IMR-90 (cell line): ENCODE measurements around the gene RTF1. TPM values are rescaled to one million over a fixed set of nuclear protein-coding genes. Genes with fewer than 3 reads are reported as not detected.

ENCODE experiments used
- ATAC-seq: fragments of 200-7000 bp; cut with Tn5 transposase; 2 replicates; pipeline ENCODE4 v1.9.1; 2020; ENCODE audit warnings: low read depth, mild to moderate bottlenecking, moderate library complexity
- BruUV-seq: library from RNA; stranded (reverse); fragments of 400-500 nt; replicated peaks from 2 replicates; lab custom pipeline; 2021; lab: Mats Ljungman, UMichigan
- CTCF ChIA-PET: fragments of 300-600 bp; formaldehyde crosslinking; extraction: SDS; loops from one replicate; lab custom pipeline; 2021; ENCODE audit warnings: antibody characterized with exemption; lab: Yijun Ruan, JAX
- POLR2A ChIA-PET: fragments of 300-600 bp; sonication (Branson Sonifier 250); formaldehyde crosslinking; loops from one replicate; lab custom pipeline; 2022; ENCODE audit warnings: antibody characterized with exemption; ENCODE audit not compliant: unreplicated experiment; lab: Charles Lee
- DNase-seq: peaks from one replicate; pipeline ENCODE4 v3.0.0; 2013
- H2AFZ ChIP-seq: replicated peaks from 2 replicates; pipeline ENCODE3; 2013; ENCODE audit warnings: low read length, mild to moderate bottlenecking; ENCODE audit not compliant: poor library complexity
- H2AK5ac ChIP-seq: 2 replicates; pipeline ENCODE4 v1.6.1; 2013; ENCODE audit warnings: low read depth, low read length, inconsistent platforms
- H2AK9ac ChIP-seq: replicated peaks from 2 replicates; pipeline ENCODE3; 2013; ENCODE audit warnings: mild to moderate bottlenecking, low read depth, low read length, moderate library complexity; ENCODE audit not compliant: poor library complexity
- H2BK120ac ChIP-seq: 2 replicates; pipeline ENCODE4 v1.6.1; 2013; ENCODE audit warnings: low read depth, low read length, inconsistent platforms
- H2BK15ac ChIP-seq: 3 replicates; pipeline ENCODE4 v1.6.1; 2013; ENCODE audit warnings: low read depth, low read length, inconsistent platforms
- H2BK20ac ChIP-seq: 2 replicates; pipeline ENCODE4 v1.6.1; 2013; ENCODE audit warnings: low read depth, mild to moderate bottlenecking, inconsistent platforms, low read length, moderate library complexity
- H2BK5ac ChIP-seq: 2 replicates; pipeline ENCODE4 v1.6.1; 2013; ENCODE audit warnings: mild to moderate bottlenecking, low read depth, low read length, inconsistent platforms; ENCODE audit not compliant: poor library complexity, severe bottlenecking
- H3K14ac ChIP-seq: replicated peaks from 2 replicates; pipeline ENCODE4 v1.6.1; 2013; ENCODE audit warnings: low read depth, low read length, inconsistent platforms
- H3K18ac ChIP-seq: 2 replicates; pipeline ENCODE4 v1.6.1; 2013; ENCODE audit warnings: low read depth, low read length, control low read depth
- H3K23ac ChIP-seq: 2 replicates; pipeline ENCODE4 v1.6.1; 2013; ENCODE audit warnings: low read depth, low read length, inconsistent platforms
- H3K27ac ChIP-seq: 2 replicates; pipeline ENCODE4 v1.5.1; 2013; ENCODE audit warnings: mild to moderate bottlenecking, control low read depth, low read length; ENCODE audit not compliant: insufficient read depth
- H3K27me3 ChIP-seq: 2 replicates; pipeline ENCODE4 v1.6.1; 2013; ENCODE audit warnings: low read length; ENCODE audit not compliant: control insufficient read depth, insufficient read depth
- H3K36me3 ChIP-seq: 2 replicates; pipeline ENCODE4 v1.6.1; 2013; ENCODE audit warnings: low read length, mixed read lengths; ENCODE audit not compliant: control insufficient read depth, insufficient read depth
- H3K4ac ChIP-seq: 2 replicates; pipeline ENCODE4 v1.6.1; 2013; ENCODE audit warnings: low read depth, low read length, inconsistent platforms
- H3K4me1 ChIP-seq: 2 replicates; pipeline ENCODE4 v1.6.1; 2013; ENCODE audit warnings: low read length, mixed read lengths; ENCODE audit not compliant: control insufficient read depth, insufficient read depth
- H3K4me2 ChIP-seq: 2 replicates; pipeline ENCODE4 v1.6.1; 2013; ENCODE audit warnings: low read depth, mild to moderate bottlenecking, control low read depth, low read length, moderate library complexity
- H3K4me3 ChIP-seq: 2 replicates; pipeline ENCODE4 v1.5.1; 2013; ENCODE audit warnings: low read depth, mild to moderate bottlenecking, control low read depth, low read length, moderate library complexity; ENCODE audit not compliant: insufficient read depth
- H3K56ac ChIP-seq: 2 replicates; pipeline ENCODE4 v1.6.1; 2013; ENCODE audit warnings: low read length, inconsistent platforms; ENCODE audit not compliant: insufficient read depth; ENCODE audit errors: extremely low read depth
- H3K79me1 ChIP-seq, 2 experiments: 2 replicates each; pipeline ENCODE4 v1.6.1; 2013; ENCODE audit warnings: low read length in 2 of 2, inconsistent platforms in 1 of 2, low read depth in 1 of 2
- H3K9ac ChIP-seq: 2 replicates; pipeline ENCODE4 v1.6.1; 2013; ENCODE audit warnings: low read depth, low read length, control low read depth
- H3K9me1 ChIP-seq: 2 replicates; pipeline ENCODE4 v1.6.1; 2013; ENCODE audit warnings: low read length, inconsistent platforms; ENCODE audit not compliant: insufficient read depth
- H3K9me3 ChIP-seq: 2 replicates; pipeline ENCODE4 v1.6.1; 2013; ENCODE audit warnings: low read length; ENCODE audit not compliant: control insufficient read depth, insufficient read depth
- H4K20me1 ChIP-seq: 2 replicates; pipeline ENCODE4 v1.6.1; 2013; ENCODE audit warnings: low read length, inconsistent platforms; ENCODE audit not compliant: insufficient read depth
- H4K5ac ChIP-seq: 2 replicates; pipeline ENCODE4 v1.6.1; 2013; ENCODE audit warnings: mild to moderate bottlenecking, low read depth, low read length, control low read depth
- H4K8ac ChIP-seq, 2 experiments: 2 replicates each; pipeline ENCODE4 v1.6.1; 2013; ENCODE audit warnings: low read depth in 2 of 2, low read length in 2 of 2, control low read depth in 1 of 2, inconsistent platforms in 1 of 2
- H4K91ac ChIP-seq: 2 replicates; pipeline ENCODE4 v1.6.1; 2013; ENCODE audit warnings: low read depth, low read length, inconsistent platforms; ENCODE audit not compliant: insufficient read depth
- BHLHE40 ChIP-seq: fragments of 150-350 bp; IDR thresholded peaks from 2 replicates; pipeline ENCODE4 v1.6.1; 2016; ENCODE audit warnings: mild to moderate bottlenecking, low read depth, low read length
- CEBPB ChIP-seq: IDR thresholded peaks from 2 replicates; pipeline ENCODE4 v1.6.1; 2012; ENCODE audit warnings: low read depth, low read length, improper control_type of control experiment
- CHD1 ChIP-seq: IDR thresholded peaks from 2 replicates; pipeline ENCODE4 v1.6.1; 2012; ENCODE audit warnings: low read depth, low read length, improper control_type of control experiment
- CTCF ChIP-seq: conservative IDR thresholded peaks from 2 replicates; pipeline ENCODE4 v1.5.1; 2012; ENCODE audit warnings: mild to moderate bottlenecking, low read depth, low read length, improper control_type of control experiment
- ELK1 ChIP-seq: fragments of 150-350 bp; IDR thresholded peaks from 2 replicates; pipeline ENCODE4 v1.6.1; 2016; ENCODE audit warnings: low read depth, mild to moderate bottlenecking, low read length, moderate library complexity, borderline replicate concordance
- FOS ChIP-seq: fragments of 150-350 bp; IDR thresholded peaks from 2 replicates; pipeline ENCODE4 v1.6.1; 2016; ENCODE audit warnings: low read depth, low read length
- MAFK ChIP-seq: IDR thresholded peaks from 2 replicates; pipeline ENCODE4 v1.6.1; 2012; ENCODE audit warnings: low read depth, low read length, improper control_type of control experiment
- MAZ ChIP-seq: IDR thresholded peaks from 2 replicates; pipeline ENCODE4 v1.6.1; 2012; ENCODE audit warnings: low read depth, mild to moderate bottlenecking, low read length, improper control_type of control experiment, moderate library complexity, borderline replicate concordance
- MXI1 ChIP-seq: IDR thresholded peaks from 2 replicates; pipeline ENCODE4 v1.6.1; 2012; ENCODE audit warnings: low read depth, mild to moderate bottlenecking, low read length, moderate library complexity, borderline replicate concordance
- NFE2L2 ChIP-seq: fragments of 150-350 bp; IDR thresholded peaks from 2 replicates; pipeline ENCODE4 v1.6.1; 2016; ENCODE audit warnings: low read depth, mild to moderate bottlenecking, low read length
- POLR2A ChIP-seq: IDR thresholded peaks from 2 replicates; pipeline ENCODE4 v1.6.1; 2012; ENCODE audit warnings: mild to moderate bottlenecking, low read depth, low read length
- RAD21 ChIP-seq: IDR thresholded peaks from 2 replicates; pipeline ENCODE4 v1.6.1; 2012; ENCODE audit warnings: low read length, improper control_type of control experiment
- RCOR1 ChIP-seq: IDR thresholded peaks from 2 replicates; pipeline ENCODE4 v1.6.1; 2012; ENCODE audit warnings: mild to moderate bottlenecking, low read length, improper control_type of control experiment; ENCODE audit not compliant: insufficient replicate concordance
- RFX5 ChIP-seq: IDR thresholded peaks from 2 replicates; pipeline ENCODE4 v1.8.0; 2012; ENCODE audit warnings: low read depth, mild to moderate bottlenecking, low read length, moderate library complexity
- SMC3 ChIP-seq: fragments of 150-350 bp; IDR thresholded peaks from 2 replicates; pipeline ENCODE4 v1.6.1; 2016; ENCODE audit warnings: low read depth, mild to moderate bottlenecking, antibody characterized with exemption, low read length, moderate library complexity
- USF2 ChIP-seq: fragments of 150-350 bp; IDR thresholded peaks from 2 replicates; pipeline ENCODE4 v1.6.1; 2017; ENCODE audit warnings: mild to moderate bottlenecking, antibody characterized with exemption, low read length, low read depth
- WGBS, 2 experiments: methylation state at CpG; one replicate each; pipeline versions ENCODE4 v1.1.5 to v1.1.7; 2013; ENCODE audit warnings: missing lambda C conversion rate in 2 of 2; ENCODE audit not compliant: insufficient read length in 1 of 2; ENCODE audit errors: extremely low coverage in 2 of 2; 5-methylcytosine and 5-hydroxymethylcytosine counted together
- dilution Hi-C: fragments of 300-500 bp; cut with HindIII; formaldehyde crosslinking; loops from one replicate; pipeline ENCODE4 v1.14.3; 2018; ENCODE audit warnings: low sequenced_read_pairs; ENCODE audit not compliant: unreplicated experiment
- in situ Hi-C: fragments of 300-500 bp; cut with MboI; formaldehyde crosslinking; loops from 3 replicates; pipeline ENCODE4 v1.14.3; 2019; ENCODE audit warnings: low sequenced_read_pairs, inconsistent platforms, mixed read lengths
- intact Hi-C: fragments of 100-400 bp; cut with micrococcal nuclease; formaldehyde crosslinking; loops from 2 replicates; pipeline ENCODE4 v1.10.0; 2022
- polyA plus RNA-seq, 3 experiments: library from polyadenylated mRNA; depleted of rRNA; stranded (reverse); fragments of >200 nt; gene quantifications; 2 replicates each; pipeline ENCODE4 v1.2.3, GENCODE V29; 2012; ENCODE audit warnings: low replicate concordance in 1 of 3
- total RNA-seq: library from RNA; depleted of rRNA; stranded (reverse); fragments of >200 nt; gene quantifications from 2 replicates; pipeline ENCODE4 v1.2.3, GENCODE V29; 2012

RTF1 gene
- total and polyA plus RNA-seq, 2 of the 4 experiments (the other 2 are of a cell fraction): 15.1 to 24.3 TPM

GRCh38 chr15:41490355-41490754 is 73.5 kb downstream of the RTF1 start:
- in situ Hi-C loops (no loop called here), intact Hi-C loops (no loop called here), dilution Hi-C loops (no loop called here)
- Histone ChIP-seq H3K79me1 (peaks cover 0 to 15% of the 10 kb centered on the region in 2 experiments; a peak in 2 of 4 replicates), H3K27ac (peak overlapping the region; percentile 64), H3K4me2 (peak overlapping the region; percentile 71), H4K8ac (peak overlapping the region in 1 of 2 experiments; percentile 83; a peak in 3 of 4 replicates), H2AFZ (peak overlapping the region; percentile 64), H3K14ac (peak overlapping the region; percentile 71; the same call in 1 of the 2 replicates), H4K20me1 (no peaks in the 10 kb centered on the region), H4K5ac (0 out of 2 replicates have a peak overlapping the region, but pooled peaks have one; percentile 62), H2BK20ac (peak overlapping the region; percentile 95), H4K91ac (peak overlapping the region; percentile 34; the same call in 1 of the 2 replicates), H3K4ac (peak overlapping the region; percentile 80), H2BK5ac (peak overlapping the region; percentile 83), H3K9me3 (no peaks in the 10 kb centered on the region), H2BK15ac (peak overlapping the region; percentile 58; the same call in 1 of the 3 replicates), H2BK120ac (peak overlapping the region; percentile 91), H2AK9ac (no peak overlapping the region), H3K23ac (no peak overlapping the region), H3K4me3 (no peak overlapping the region), H3K27me3 (peaks cover 9% of the 10 kb centered on the region), H3K9ac (no peak overlapping the region), H3K18ac (peak overlapping the region; percentile 64; the same call in 1 of the 2 replicates), H2AK5ac (peak overlapping the region; percentile 98), H3K36me3 (no peaks in the 10 kb centered on the region), H3K9me1 (peaks cover 38% of the 10 kb centered on the region), H3K56ac (no peak overlapping the region), H3K4me1 (peaks cover 19% of the 10 kb centered on the region)
- no TSS peak for BruUV-seq
- no CpG with 5 or more reads among the region's 4 CpGs for WGBS, 2 experiments
- ChIA-PET CTCF (interaction anchor here (1.0 kb wide), 1 partner anchor 24 kb away, joined by 3 read pairs; no protein-coding TSS in a partner anchor), POLR2A (no interaction called here)
- TF ChIP-seq FOS (peak; percentile 95), MAFK (no peak), CTCF (no peak), BHLHE40 (peak; percentile 42; the same call in 1 of the 2 replicates), NFE2L2 (0 out of 2 replicates have a peak, but pooled peaks have one; percentile 10), RFX5 (no peak), MXI1 (no peak), MAZ (peak; percentile 38; the same call in 1 of the 2 replicates), RAD21 (no peak), CHD1 (no peak), USF2 (no peak), ELK1 (no peak), RCOR1 (peak; percentile 86), POLR2A (no peak), SMC3 (no peak), CEBPB (0 out of 2 replicates have a peak, but pooled peaks have one; percentile 12)
- peak; percentile 63 for ATAC-seq
- peak; percentile 99 for DNase-seq
